HG02678 (cell line): ENCODE measurements around the gene DUSP10.
A peak's percentile ranks its signal among the peaks of the same experiment; 100 is the strongest.

Experiments used
- ATAC-seq: cut with Tn5 transposase; IDR thresholded peaks from one replicate; pipeline ENCODE4 v1.9.1; 2021; ENCODE audit warnings: mild to moderate bottlenecking, moderate library complexity; ENCODE audit not compliant: unreplicated experiment

The DUSP10 gene

DNA sequence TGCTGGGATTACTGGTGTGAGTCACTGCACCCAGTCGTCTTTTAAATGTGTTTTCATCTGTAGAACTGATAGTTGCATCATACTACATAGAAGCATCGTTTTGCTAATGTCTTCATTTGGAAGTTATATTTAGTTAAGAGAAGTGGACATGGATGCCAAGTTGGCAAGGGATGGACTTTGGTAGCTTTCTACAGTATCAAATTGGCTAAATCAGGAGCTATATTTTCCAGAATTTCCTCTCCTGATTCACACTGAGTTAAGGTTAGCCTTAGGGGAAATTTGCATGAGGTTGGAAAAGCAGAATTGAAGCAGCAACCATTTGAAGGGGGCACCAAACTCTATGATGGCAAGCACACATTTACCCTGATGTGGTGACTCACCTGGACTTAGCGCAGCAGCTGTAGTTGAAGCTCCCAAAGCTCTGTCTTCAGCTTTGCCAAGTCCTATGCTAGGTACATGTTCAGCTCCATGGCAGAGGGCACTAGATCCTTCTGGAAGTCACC lies 43.9 kb downstream of the DUSP10 start:
- ATAC-seq, result no peak

- no peak for ATAC-seq
These were observed 45.0 kb downstream of the DUSP10 start for GRCh38 chr1:221696718-221697461.

GRCh38 chr1:221696027-221696426 lies 45.9 kb downstream of the DUSP10 start:
- ATAC-seq, result no peak

- no peak for ATAC-seq
These were observed 46.6 kb downstream of the DUSP10 start for GRCh38 chr1:221695301-221695700.

DNA sequence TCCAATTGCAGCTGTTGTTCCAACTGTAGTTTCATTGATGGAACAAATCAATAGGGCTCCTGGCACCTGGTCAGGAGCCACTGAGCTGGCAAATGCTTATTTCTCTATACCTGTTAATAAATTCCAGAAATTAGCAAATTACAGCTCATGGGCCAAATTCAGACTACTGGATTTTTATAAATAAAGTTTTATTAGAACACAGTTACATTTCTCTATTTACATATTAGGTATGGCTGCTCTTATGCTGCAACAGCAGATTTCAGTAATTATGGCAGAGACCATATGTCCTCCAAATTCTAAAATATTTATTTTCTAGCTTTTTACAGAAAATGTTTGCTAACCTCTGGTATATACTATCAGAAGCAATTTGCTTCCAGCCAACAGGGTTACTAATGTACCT lies 47.8 kb downstream of the DUSP10 start:
- no peak for ATAC-seq

DNA sequence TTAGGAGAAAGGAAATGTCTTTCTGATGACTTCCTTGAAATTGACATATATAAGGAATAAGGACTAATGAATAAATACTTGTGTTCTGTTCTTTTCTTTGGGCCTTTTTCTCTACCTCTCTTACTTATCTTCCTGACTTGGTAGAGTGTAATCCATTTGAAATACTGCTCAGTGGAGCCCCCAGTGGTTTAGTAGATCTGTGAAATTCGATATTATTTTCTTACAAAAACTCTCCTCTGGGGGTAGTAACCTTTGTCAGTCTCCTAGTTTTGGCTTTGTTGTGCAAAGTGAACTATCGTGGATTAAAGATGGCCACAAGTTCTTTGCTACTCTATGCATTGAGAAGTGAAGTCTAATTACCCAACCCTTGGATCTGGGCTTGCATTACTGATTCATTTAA lies 48.8 kb downstream of the DUSP10 start:
- ATAC-seq, result no peak

DNA sequence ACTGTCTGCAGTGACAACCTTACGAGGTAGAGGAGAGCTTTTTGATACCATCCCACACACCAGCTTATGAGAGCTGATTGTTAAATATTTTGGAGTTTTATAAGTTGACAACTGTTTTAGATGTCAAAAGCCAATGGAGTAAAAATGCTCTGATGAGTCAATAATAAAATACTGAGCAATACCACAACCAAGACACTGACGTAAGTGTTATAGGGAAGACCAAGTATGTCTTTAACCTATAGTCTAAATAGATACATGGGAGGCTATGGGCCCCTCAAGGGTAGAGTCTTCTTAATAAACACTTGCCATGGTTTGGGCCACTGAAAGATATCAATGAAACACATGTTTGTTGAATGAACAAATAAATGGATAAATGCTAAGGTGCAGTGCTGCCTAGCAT lies 49.2 kb downstream of the DUSP10 start:
- no peak for ATAC-seq

DNA sequence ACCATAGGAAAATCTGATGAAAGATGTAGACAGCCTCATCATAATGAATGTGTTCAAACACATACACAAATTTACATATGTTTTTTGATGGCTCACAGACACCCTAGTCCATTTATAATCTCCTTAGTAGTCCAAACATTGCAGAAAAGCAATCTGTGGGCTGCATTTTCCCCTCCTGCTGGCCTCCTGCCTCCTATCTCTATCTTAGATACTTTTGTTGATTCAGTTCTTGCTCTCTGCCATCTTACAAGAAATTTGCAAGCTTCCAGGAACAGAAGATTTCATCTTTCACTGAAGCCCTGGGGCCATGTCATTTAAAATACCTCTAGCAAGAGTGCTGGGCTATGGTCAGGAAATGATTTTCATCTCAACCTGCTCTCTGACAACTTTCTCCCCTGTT lies 50.6 kb downstream of the DUSP10 start:
- no peak for ATAC-seq

DNA sequence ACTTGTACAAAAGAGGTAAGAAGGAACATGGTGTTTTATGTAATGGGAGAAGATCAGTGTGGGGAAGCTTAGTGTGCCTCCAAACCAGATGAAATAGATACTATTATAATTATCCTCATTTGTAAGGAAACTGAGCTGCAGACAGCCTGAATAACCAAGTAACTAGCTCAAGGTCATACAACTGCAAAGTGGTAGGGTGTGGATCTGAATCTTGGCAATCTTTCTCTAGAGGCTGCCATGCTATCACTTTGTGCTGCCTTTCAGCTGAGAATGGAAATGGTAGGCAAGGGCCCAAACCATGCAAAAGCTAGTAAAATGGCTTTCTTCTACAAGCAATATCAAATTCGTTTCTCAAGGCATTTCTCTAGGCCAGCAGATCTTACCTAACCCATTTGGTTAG lies 51.0 kb downstream of the DUSP10 start:
- ATAC-seq, result no peak

- no peak for ATAC-seq
These were observed 52.8 kb downstream of the DUSP10 start for GRCh38 chr1:221689138-221689537.

- ATAC-seq, result no peak
These were observed 53.4 kb downstream of the DUSP10 start for GRCh38 chr1:221688488-221688843.

GRCh38 chr1:221687836-221688487 lies 53.9 kb downstream of the DUSP10 start:
- no peak for ATAC-seq

GRCh38 chr1:221683681-221684080 lies 58.2 kb downstream of the DUSP10 start:
- no peak for ATAC-seq

DNA sequence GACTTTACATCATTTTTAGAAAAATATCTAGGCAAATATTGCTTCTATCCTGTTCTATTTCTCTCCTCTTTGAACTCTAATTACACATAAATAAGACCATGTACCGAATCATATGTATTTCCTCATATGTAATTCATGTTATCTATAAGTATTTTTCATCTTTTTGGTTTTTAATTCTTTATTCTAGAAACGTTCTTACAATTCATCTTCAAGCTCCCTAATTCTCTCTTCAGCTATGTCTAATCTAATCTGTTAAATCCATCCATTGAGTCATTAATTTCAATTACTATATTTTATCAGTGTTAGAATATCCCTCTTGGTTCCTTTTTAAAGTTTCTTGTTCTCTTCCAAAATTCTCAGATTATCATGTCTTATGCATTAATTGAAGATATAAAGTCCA lies 61.8 kb downstream of the DUSP10 start:
- no peak for ATAC-seq

- no peak for ATAC-seq
These were observed 63.9 kb downstream of the DUSP10 start for GRCh38 chr1:221678014-221678413.

DNA sequence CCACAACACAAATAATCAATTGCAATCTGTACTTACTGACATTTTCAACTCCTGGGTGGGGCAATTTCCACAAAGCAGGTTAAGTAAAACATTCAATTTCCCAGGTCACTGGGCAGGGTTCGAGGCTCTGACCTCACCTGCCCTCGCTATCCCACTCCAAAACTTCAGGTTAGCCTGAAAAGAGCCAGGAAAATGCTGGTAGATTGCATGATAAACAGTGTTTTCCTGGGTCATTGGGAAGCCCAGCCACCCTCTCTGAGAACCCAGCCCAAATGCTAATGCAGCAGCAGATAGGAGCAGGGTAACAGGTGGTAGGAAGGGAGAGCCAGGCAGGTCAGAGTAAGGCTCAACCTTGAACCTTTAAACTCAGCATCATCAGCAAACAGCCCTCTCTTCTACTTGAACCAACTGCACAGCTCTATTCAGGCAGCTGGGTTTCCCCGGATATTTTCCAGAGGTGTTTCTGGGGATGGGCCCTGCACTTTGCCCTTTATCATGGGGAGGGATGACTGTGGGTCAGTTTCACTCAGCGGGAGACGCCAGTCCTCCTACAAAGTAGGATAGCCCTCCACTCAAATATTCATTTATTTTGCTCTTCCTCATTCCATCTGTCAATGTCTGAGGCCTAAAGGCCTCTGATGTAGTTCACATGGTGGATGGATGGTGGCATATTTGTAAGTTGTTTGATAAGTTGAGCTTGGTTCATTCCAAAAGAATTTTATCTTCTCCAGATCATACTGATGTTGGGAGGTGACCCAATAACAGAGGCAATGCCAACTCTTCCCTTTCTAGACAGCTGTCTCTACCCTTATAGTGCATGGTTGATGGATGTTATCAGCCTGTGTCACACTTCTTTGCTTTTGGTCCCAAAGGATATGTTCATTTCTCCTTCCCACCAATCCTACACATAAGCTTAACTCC lies 65.7 kb downstream of the DUSP10 start:
- ATAC-seq, result no peak

DNA sequence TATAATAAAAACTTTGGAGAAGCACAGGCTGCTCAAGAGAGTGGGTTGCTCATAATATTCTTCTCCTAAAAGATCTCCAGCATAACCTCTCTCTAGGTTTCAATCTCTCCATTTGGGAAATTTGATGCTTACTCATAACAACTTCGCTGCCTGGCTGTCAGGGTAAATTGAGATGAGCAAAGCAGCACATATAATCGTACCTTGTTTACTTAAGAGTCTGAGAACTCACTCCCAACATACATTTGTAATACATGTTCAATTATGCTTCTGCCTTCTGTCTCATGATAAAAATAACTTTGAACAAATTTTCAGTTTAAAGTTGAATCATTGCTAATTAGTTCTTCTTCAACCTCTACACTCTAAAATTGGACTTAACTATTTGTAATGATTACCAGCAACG lies 68.9 kb downstream of the DUSP10 start:
- no peak for ATAC-seq

- no peak for ATAC-seq
These were observed 69.6 kb downstream of the DUSP10 start for GRCh38 chr1:221672239-221672645.

GRCh38 chr1:221670081-221670480 lies 71.8 kb downstream of the DUSP10 start:
- no peak for ATAC-seq

DNA sequence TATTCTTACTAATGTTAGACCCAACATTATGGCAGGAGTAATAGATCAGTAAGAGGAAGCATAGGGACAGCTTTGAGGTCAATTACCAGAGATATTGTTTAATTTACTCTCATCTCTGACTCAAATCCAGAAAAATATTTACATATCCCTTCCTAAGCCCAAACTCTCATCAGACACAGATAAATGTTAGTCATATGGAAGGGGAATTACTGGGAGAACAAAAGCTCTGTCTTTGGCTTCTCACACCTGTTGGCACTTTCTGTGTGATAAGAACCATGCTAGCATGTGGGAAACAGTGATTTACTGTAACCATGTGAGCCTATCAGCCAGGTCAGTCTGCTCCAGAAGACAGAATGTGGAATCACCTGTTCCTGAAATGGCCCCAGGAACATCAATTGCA lies 72.4 kb downstream of the DUSP10 start:
- ATAC-seq, result no peak

- ATAC-seq, result peak; percentile 90
These were observed 74.4 kb downstream of the DUSP10 start for GRCh38 chr1:221667504-221667903.

- no peak for ATAC-seq
These were observed 77.6 kb downstream of the DUSP10 start for GRCh38 chr1:221664253-221664652.
